Thyroid gland (tissue), 4 donors: ENCODE measurements around the gene VPREB1. TPM values are rescaled to one million over a fixed set of nuclear protein-coding genes. Genes with fewer than 3 reads are reported as not detected.

ENCODE experiments used
- DNase-seq, 2 donors: peaks; one replicate each; pipeline ENCODE4 v3.0.0-alpha.2; 2019
- H3K27ac ChIP-seq, 3 donors: fragments of 200-600 bp; sonication (generic); 1 replicate in 2 of 3; 2 replicates in 1 of 3; pipeline ENCODE4 v1.5.1; 2016 to 2019; ENCODE audit warnings: mild to moderate bottlenecking in 1 of 3, moderate library complexity in 1 of 3
- H3K27me3 ChIP-seq: fragments of 200-600 bp; sonication (generic); one replicate; pipeline ENCODE4 v1.5.1; 2019
- H3K36me3 ChIP-seq, 2 donors: fragments of 200-600 bp; sonication (generic); one replicate each; pipeline ENCODE4 v1.5.1; 2016 to 2019
- H3K4me1 ChIP-seq, 2 donors: fragments of 200-600 bp; sonication (generic); one replicate each; pipeline ENCODE4 v1.5.1; 2017 to 2019
- H3K4me3 ChIP-seq, 3 donors: fragments of 200-600 bp; sonication (generic); replicated peaks in 1 of 3; 1 replicate in 2 of 3; 2 replicates in 1 of 3; pipeline ENCODE4 v1.5.1; 2016; ENCODE audit warnings: mild to moderate bottlenecking in 1 of 3
- H3K9me3 ChIP-seq: fragments of 200-600 bp; sonication (generic); one replicate; pipeline ENCODE4 v1.5.1; 2017
- CTCF ChIP-seq, 6 experiments: fragments of 200-600 bp in 3 of 6; fragments of 450-650 bp in 3 of 6; sonication (generic) in 3 of 6; IDR thresholded peaks; one replicate each; pipeline ENCODE4 v1.5.1; 2016 to 2019; ENCODE audit warnings: antibody characterized with exemption in 6 of 6, mild to moderate bottlenecking in 2 of 6, inconsistent platforms in 1 of 6, moderate library complexity in 1 of 6
- POLR2A ChIP-seq, 2 donors: fragments of 450-650 bp; IDR thresholded peaks; one replicate each; pipeline ENCODE4 v1.6.1; 2017; ENCODE audit warnings: antibody characterized with exemption in 2 of 2, mild to moderate bottlenecking in 2 of 2, moderate library complexity in 1 of 2
- WGBS, 2 donors: methylation state at CpG; one replicate each; pipeline ENCODE4 v1.1.5; 2017; 5-methylcytosine and 5-hydroxymethylcytosine counted together
- intact Hi-C: fragments of 100-400 bp; cut with DNase I; formaldehyde crosslinking; loops from one replicate; pipeline ENCODE4 v1.15.1; 2023
- total RNA-seq, 4 donors: library from RNA; depleted of rRNA; stranded (reverse); fragments of >200 nt; gene quantifications; one replicate each; pipeline ENCODE4 v1.2.3, GENCODE V29; 2016

Gene VPREB1
- total RNA-seq: not detected

DNA sequence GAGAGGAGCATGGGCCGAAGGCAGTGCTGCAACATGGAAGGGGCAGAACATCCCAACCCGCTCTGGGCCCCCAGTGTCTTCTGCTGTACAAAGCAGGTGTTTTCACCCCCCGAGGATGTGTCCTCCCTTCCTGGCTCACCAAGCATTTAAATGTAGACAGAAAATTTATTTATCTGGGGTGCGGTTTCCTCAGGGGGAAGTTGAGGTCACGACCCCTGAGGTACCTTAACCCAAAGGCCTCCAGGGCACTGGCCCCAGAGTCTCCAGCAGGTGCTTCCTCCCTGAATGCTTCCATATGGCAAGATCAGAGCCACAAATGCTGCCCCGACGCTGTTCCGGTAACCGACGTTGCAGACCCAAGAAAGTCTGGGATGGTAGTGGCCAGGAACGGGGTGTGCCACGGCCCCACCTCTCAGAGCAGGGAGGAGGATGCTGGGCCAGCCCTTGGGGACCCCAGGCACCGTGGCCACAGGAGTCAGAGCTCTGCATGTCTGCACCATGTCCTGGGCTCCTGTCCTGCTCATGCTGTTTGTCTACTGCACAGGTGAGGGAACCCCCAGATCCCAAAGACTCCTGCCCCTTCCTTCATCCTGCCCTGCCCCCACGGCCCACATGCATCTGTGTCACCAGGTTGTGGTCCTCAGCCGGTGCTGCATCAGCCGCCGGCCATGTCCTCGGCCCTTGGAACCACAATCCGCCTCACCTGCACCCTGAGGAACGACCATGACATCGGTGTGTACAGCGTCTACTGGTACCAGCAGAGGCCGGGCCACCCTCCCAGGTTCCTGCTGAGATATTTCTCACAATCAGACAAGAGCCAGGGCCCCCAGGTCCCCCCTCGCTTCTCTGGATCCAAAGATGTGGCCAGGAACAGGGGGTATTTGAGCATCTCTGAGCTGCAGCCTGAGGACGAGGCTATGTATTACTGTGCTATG, at the start of gene VPREB1:
Gene VPREB1 (plus strand): TSS at position 471 of the 935 bp plus-strand sequence. CDS start 28 bp downstream, at position 499.
- intact Hi-C loops: no loop called here
- TF ChIP-seq CTCF (IDR thresholded peaks at IDR 0.05) (no peak), POLR2A (IDR thresholded peaks at IDR 0.05) (no peak)
- H3K4me1 ChIP-seq: no peaks in the 10 kb centered on the region
- no peak for DNase-seq
- no peaks in the 10 kb centered on the region for H3K9me3 ChIP-seq
- H3K36me3 ChIP-seq: no peaks in the 10 kb centered on the region
- no peaks in the 10 kb centered on the region for H3K27me3 ChIP-seq
- no peak within 1 kb of the TSS for H3K4me3 ChIP-seq
- H3K27ac ChIP-seq: no peak within 1 kb of the TSS
- 62 to 80% methylated on average over 8 to 25 of the region's 25 CpGs for WGBS, 2 donors

GRCh38 chr22:22194931-22195264, 49.7 kb upstream of the VPREB1 start:
- Histone ChIP-seq H3K27ac (no peak overlapping the region), H3K36me3 (no peaks in the 10 kb centered on the region), H3K4me1 (peaks cover 0 to 3% of the 10 kb centered on the region in 2 donors), H3K9me3 (no peaks in the 10 kb centered on the region), H3K27me3 (no peaks in the 10 kb centered on the region), H3K4me3 (no peak overlapping the region)
- no peak for DNase-seq
- 50 to 57% methylated on average over 3 of the region's 3 CpGs for WGBS, 2 donors
- TF ChIP-seq POLR2A (IDR thresholded peaks at IDR 0.05): no peak
- TF ChIP-seq CTCF (IDR thresholded peaks at IDR 0.05): no peak
- intact Hi-C loops: no loop called here

GRCh38 chr22:22195265-22196017, 49.1 kb upstream of the VPREB1 start:
- Histone ChIP-seq H3K27me3 (no peaks in the 10 kb centered on the region), H3K4me1 (peaks cover 0 to 3% of the 10 kb centered on the region in 2 donors), H3K27ac (no peak overlapping the region), H3K4me3 (no peak overlapping the region), H3K36me3 (no peaks in the 10 kb centered on the region), H3K9me3 (no peaks in the 10 kb centered on the region)
- DNase-seq: peak; percentile 73 to 83
- WGBS, 2 donors: 37 to 50% methylated on average over 6 to 7 of the region's 7 CpGs
- intact Hi-C loops: no loop called here
- no peak for TF ChIP-seq POLR2A (IDR thresholded peaks at IDR 0.05)
- TF ChIP-seq CTCF (IDR thresholded peaks at IDR 0.05): peak; percentile 39 to 89 (median 64)

DNA sequence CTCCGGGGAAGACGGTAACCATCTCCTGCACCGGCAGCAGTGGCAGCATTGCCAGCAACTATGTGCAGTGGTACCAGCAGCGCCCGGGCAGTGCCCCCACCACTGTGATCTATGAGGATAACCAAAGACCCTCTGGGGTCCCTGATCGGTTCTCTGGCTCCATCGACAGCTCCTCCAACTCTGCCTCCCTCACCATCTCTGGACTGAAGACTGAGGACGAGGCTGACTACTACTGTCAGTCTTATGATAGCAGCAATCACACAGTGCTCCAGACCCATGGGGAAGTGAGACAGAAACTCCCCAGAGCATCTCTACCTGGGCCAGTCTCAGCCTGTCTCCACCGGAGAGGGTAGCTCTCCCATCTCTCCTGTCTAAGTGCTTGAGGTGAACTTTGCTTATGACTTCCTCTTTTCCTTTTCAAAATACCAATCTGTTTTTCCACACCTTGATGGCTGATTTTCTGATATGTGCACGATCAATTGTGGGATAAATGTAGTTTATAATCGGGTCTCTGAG, 48.5 kb upstream of the VPREB1 start:
- H3K27ac ChIP-seq: no peak overlapping the region
- no peak overlapping the region for H3K4me3 ChIP-seq
- 76 to 79% methylated on average over 10 to 11 of the region's 11 CpGs for WGBS, 2 donors
- no peaks in the 10 kb centered on the region for H3K27me3 ChIP-seq
- H3K4me1 ChIP-seq: peaks cover 0 to 3% of the 10 kb centered on the region in 2 donors
- H3K9me3 ChIP-seq: no peaks in the 10 kb centered on the region
- DNase-seq: no peak
- TF ChIP-seq CTCF (IDR thresholded peaks at IDR 0.05) (no peak), POLR2A (IDR thresholded peaks at IDR 0.05) (no peak)
- no peaks in the 10 kb centered on the region for H3K36me3 ChIP-seq
- intact Hi-C loops: no loop called here
